ENCODE data around the gene SV2C.

- no peak for TF ChIP-seq CTCF (conservative IDR thresholded peaks at IDR 0.05 in 1 of 2, IDR thresholded peaks at IDR 0.05 in 1 of 2; ENCODE audit: extremely low read depth in 1 of 2, insufficient read depth in 1 of 2, low read depth in 1 of 2, low read length in 2 of 2)
- no peak for TF ChIP-seq EZH2 (IDR thresholded peaks at IDR 0.05; ENCODE audit: borderline replicate concordance, low read length)
Measured at GRCh38 chr5:76229900-76230299, 146.7 kb downstream of the SV2C start.

Measured in mammary epithelial cell (primary cell).